ENCODE data around the gene LEMD2.

LEMD2 gene

GRCh38 chr6:33808641-33809180 lies 19.8 kb upstream of the LEMD2 start:
- H3K4me3 ChIP-seq (ENCODE audit: low read depth, low read length), result no peak overlapping the region
- TF ChIP-seq CTCF (IDR thresholded peaks at IDR 0.05; ENCODE audit: low read depth, low read length), result no peak

GRCh38 chr6:33807606-33808005 lies 18.7 kb upstream of the LEMD2 start:
- H3K4me3 ChIP-seq (ENCODE audit: low read depth, low read length), result no peak overlapping the region
- TF ChIP-seq CTCF (IDR thresholded peaks at IDR 0.05; ENCODE audit: low read depth, low read length), result no peak

GRCh38 chr6:33806841-33807240 lies 17.9 kb upstream of the LEMD2 start:
- no peak overlapping the region for H3K4me3 ChIP-seq (ENCODE audit: low read depth, low read length)
- TF ChIP-seq CTCF (IDR thresholded peaks at IDR 0.05; ENCODE audit: low read depth, low read length), result no peak

- no peak for TF ChIP-seq CTCF (IDR thresholded peaks at IDR 0.05; ENCODE audit: low read depth, low read length)
- no peak within 1 kb of the TSS for H3K4me3 ChIP-seq (ENCODE audit: low read depth, low read length)
Measured at GRCh38 chr6:33803571-33804053, 14.7 kb upstream of the LEMD2 start, which contains the start of gene MLN. TSS of gene MLN (minus strand) at chr6:33804003. CDS start at chr6:33801163, 2,840 bp downstream.

GRCh38 chr6:33802186-33802958 lies 13.4 kb upstream of the LEMD2 start:
- no peak overlapping the region for H3K4me3 ChIP-seq (ENCODE audit: low read depth, low read length)
- no peak for TF ChIP-seq CTCF (IDR thresholded peaks at IDR 0.05; ENCODE audit: low read depth, low read length)

- no peak overlapping the region for H3K4me3 ChIP-seq (ENCODE audit: low read depth, low read length)
- TF ChIP-seq CTCF (IDR thresholded peaks at IDR 0.05; ENCODE audit: low read depth, low read length), result no peak
Measured at GRCh38 chr6:33801611-33802010, 12.7 kb upstream of the LEMD2 start.

GRCh38 chr6:33800248-33800969 lies 11.5 kb upstream of the LEMD2 start:
- no peak overlapping the region for H3K4me3 ChIP-seq (ENCODE audit: low read depth, low read length)
- TF ChIP-seq CTCF (IDR thresholded peaks at IDR 0.05; ENCODE audit: low read depth, low read length), result no peak

All from WI38 (cell line).